ENCODE results near the gene SERPINA5. TPM values are rescaled to one million over a fixed set of nuclear protein-coding genes. Genes with fewer than 3 reads are reported as not detected.

The SERPINA5 gene
- total RNA-seq, 4 donors from 2014 or later: 0.38 to 4.1 (median 1.9) TPM

- DNase-seq (ENCODE audit: low spot score in 2 of 2): peak in 1 of 2 donors; percentile 75
- no peak overlapping the region for H3K4me3 ChIP-seq (ENCODE audit: low read depth, poor library complexity, severe bottlenecking)
- TF ChIP-seq, protein P1, sequence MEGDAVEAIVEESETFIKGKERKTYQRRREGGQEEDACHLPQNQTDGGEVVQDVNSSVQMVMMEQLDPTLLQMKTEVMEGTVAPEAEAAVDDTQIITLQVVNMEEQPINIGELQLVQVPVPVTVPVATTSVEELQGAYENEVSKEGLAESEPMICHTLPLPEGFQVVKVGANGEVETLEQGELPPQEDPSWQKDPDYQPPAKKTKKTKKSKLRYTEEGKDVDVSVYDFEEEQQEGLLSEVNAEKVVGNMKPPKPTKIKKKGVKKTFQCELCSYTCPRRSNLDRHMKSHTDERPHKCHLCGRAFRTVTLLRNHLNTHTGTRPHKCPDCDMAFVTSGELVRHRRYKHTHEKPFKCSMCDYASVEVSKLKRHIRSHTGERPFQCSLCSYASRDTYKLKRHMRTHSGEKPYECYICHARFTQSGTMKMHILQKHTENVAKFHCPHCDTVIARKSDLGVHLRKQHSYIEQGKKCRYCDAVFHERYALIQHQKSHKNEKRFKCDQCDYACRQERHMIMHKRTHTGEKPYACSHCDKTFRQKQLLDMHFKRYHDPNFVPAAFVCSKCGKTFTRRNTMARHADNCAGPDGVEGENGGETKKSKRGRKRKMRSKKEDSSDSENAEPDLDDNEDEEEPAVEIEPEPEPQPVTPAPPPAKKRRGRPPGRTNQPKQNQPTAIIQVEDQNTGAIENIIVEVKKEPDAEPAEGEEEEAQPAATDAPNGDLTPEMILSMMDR (IDR thresholded peaks at IDR 0.05): no peak
- TF ChIP-seq POLR2A (IDR thresholded peaks at IDR 0.05): no peak
- intact Hi-C loops (cut with DNase I; ENCODE audit: low total_unique reads): no loop called here
- WGBS, 2 donors: 57 to 64% methylated on average over 9 of the region's 9 CpGs
These were observed 31.6 kb downstream of the SERPINA5 start for GRCh38 chr14:94612580-94613554.

DNA sequence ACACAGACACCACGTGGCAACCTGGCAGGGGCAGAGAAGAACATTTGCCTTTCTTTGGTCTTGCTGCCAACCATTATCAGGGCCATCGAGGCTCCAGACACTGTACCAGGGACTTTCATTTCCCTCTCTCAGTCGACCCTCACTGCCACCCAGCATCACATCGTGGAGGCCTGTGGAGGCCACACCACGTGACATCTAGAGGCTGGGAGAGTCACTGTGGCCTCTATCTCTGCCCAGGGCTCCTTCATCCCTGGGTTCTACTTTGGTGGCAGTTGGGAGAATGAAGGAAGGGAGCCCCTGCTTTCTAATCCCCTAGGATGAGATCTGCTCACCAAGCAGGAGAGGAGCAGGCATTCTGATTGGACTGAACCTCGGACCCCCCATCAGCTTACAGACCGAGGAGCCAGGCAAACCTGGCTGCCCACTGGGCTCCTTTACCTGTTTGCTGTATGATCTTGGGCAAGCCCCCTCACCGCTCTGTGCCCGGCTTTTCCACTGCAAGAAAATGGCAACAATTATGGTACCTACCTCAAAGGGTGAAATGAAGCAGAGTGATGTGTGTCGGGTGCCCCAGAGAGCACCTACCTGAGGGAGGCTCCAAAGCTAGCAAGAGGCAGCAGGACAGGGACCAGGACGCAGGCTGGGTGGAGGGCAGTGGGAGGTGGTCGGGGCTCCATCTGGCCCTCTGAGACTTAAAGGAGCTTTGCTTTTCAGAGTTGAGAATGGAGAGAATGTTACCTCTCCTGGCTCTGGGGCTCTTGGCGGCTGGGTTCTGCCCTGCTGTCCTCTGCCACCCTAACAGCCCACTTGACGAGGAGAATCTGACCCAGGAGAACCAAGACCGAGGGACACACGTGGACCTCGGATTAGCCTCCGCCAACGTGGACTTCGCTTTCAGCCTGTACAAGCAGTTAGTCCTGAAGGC is 32.8 kb downstream of the SERPINA5 start:
- TF ChIP-seq, protein P1 (IDR thresholded peaks at IDR 0.05): no peak
- TF ChIP-seq POLR2A (IDR thresholded peaks at IDR 0.05): no peak
- WGBS, 2 donors: 85 to 88% methylated on average over 20 of the region's 20 CpGs
- peak in 1 of 2 donors; percentile 82 for DNase-seq (ENCODE audit: low spot score in 2 of 2)
- H3K4me3 ChIP-seq (ENCODE audit: low read depth, poor library complexity, severe bottlenecking): no peak overlapping the region
- intact Hi-C loops (cut with DNase I; ENCODE audit: low total_unique reads): no loop called here

GRCh38 chr14:94614802-94615201 is 33.6 kb downstream of the SERPINA5 start:
- TF ChIP-seq POLR2A (IDR thresholded peaks at IDR 0.05): no peak
- TF ChIP-seq, protein P1 (IDR thresholded peaks at IDR 0.05): no peak
- DNase-seq (ENCODE audit: low spot score in 2 of 2): peak in 1 of 2 donors; percentile 75
- WGBS, 2 donors: 87 to 95% methylated on average over 7 of the region's 7 CpGs
- H3K4me3 ChIP-seq (ENCODE audit: low read depth, poor library complexity, severe bottlenecking): no peak overlapping the region
- intact Hi-C loops (cut with DNase I; ENCODE audit: low total_unique reads): no loop called here

- no peak overlapping the region for H3K4me3 ChIP-seq (ENCODE audit: low read depth, poor library complexity, severe bottlenecking)
- intact Hi-C loops (cut with DNase I; ENCODE audit: low total_unique reads): no loop called here
- TF ChIP-seq, protein P1 (IDR thresholded peaks at IDR 0.05): no peak
- TF ChIP-seq POLR2A (IDR thresholded peaks at IDR 0.05): no peak
- WGBS, 2 donors: 81 to 86% methylated on average over 3 of the region's 3 CpGs
- DNase-seq (ENCODE audit: low spot score in 2 of 2): peak in 1 of 2 donors; percentile 50
These were observed 34.0 kb downstream of the SERPINA5 start for GRCh38 chr14:94615254-94615653.

DNA sequence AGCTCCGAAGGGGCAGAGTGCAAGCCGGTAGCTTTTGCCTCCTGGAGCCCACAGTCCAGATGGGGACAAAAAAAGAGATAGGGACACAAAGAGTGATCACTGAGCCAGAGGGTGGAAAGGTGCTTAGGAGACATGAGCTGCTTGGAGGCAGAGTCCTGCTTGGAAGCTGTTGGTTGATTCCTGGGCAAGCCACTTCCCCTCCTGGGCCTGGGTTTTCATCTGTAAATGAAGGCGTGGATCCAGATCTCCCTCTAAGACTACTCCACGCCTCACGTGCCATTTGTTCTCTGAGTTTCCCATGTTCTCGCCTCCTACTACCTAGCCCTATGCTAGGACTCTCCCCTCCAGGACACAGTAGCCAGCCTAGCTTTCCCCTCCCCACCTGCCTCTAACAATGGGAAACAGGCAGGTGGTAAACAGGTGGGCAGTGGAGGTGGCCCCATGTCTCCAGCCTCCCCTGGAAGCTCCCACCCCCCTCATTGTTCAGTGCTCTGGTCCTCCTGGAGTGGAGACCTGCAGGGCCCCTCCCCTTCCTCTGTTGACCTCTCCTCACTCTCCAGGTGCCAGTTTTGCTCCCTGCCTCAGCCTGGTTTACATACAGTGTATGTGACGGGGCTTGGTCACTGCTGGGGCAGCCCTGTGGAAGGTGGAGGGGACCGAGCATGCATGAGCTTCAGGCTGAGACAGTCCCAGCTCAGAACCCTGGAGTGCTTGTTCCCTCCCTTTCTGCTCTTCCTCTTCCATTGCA is 34.8 kb downstream of the SERPINA5 start:
- 95 to 96% methylated on average over 8 of the region's 8 CpGs for WGBS, 2 donors
- intact Hi-C loops (cut with DNase I; ENCODE audit: low total_unique reads): no loop called here
- TF ChIP-seq POLR2A (IDR thresholded peaks at IDR 0.05): no peak
- TF ChIP-seq, protein P1 (IDR thresholded peaks at IDR 0.05): no peak

More for the DNA sequence above, 34.8 kb downstream of the SERPINA5 start:
- H3K4me3 ChIP-seq (ENCODE audit: low read depth, poor library complexity, severe bottlenecking): no peak overlapping the region
- DNase-seq (ENCODE audit: low spot score in 2 of 2): peak in 1 of 2 donors; percentile 62

All from lower leg skin (tissue), 4 donors.